ENCODE data around the gene KEL. TPM values are rescaled to one million over a fixed set of nuclear protein-coding genes. Genes with fewer than 3 reads are reported as not detected.

Gene KEL
- total and polyA plus RNA-seq, 8 donors: 0.23 to 3.1 (median 0.31) TPM; not detected in 3

GRCh38 chr7:142905759-142906158 is 56.4 kb downstream of the KEL start:
- H3K27ac ChIP-seq: no peak overlapping the region
- TF ChIP-seq CTCF (IDR thresholded peaks at IDR 0.05): no peak
- H3K36me3 ChIP-seq: no peaks in the 10 kb centered on the region
- intact Hi-C loops (cut with DNase I): no loop called here
- no peaks in the 10 kb centered on the region for H3K9me3 ChIP-seq
- FAIRE-seq (no peak), DNase-seq (no peak), ATAC-seq (no peak)
- WGBS, 2 donors: 66 to 81% methylated on average over 2 of the region's 2 CpGs
- H3K27me3 ChIP-seq: no peaks in the 10 kb centered on the region
- H3K4me3 ChIP-seq: no peak overlapping the region
- H3K4me1 ChIP-seq: peaks cover 2 to 10% (median 9%) of the 10 kb centered on the region in 3 donors

- no peak for ATAC-seq
- no peak for FAIRE-seq
- no peaks in the 10 kb centered on the region for H3K36me3 ChIP-seq
Measured at GRCh38 chr7:142904128-142904527, 58.0 kb downstream of the KEL start.

GRCh38 chr7:142901426-142902259 is 60.5 kb downstream of the KEL start:
- no peak overlapping the region for H3K27ac ChIP-seq
- no peak for FAIRE-seq
- H3K4me1 ChIP-seq: peaks cover 0 to 4% (median 0%) of the 10 kb centered on the region in 3 donors
- intact Hi-C loops (cut with DNase I): no loop called here
- no peak overlapping the region for H3K4me3 ChIP-seq
- WGBS, 2 donors: 63 to 67% methylated on average over 15 of the region's 15 CpGs
- H3K9me3 ChIP-seq: no peaks in the 10 kb centered on the region
- no peak for TF ChIP-seq CTCF (IDR thresholded peaks at IDR 0.05)
- H3K36me3 ChIP-seq: no peaks in the 10 kb centered on the region
- no peak for ATAC-seq
- DNase-seq: no peak
- no peaks in the 10 kb centered on the region for H3K27me3 ChIP-seq

More at GRCh38 chr7:142904128-142904527, 58.0 kb downstream of the KEL start:
- no peaks in the 10 kb centered on the region for H3K4me1 ChIP-seq
- H3K27me3 ChIP-seq: no peaks in the 10 kb centered on the region
- no peak for TF ChIP-seq CTCF (IDR thresholded peaks at IDR 0.05)
- H3K9me3 ChIP-seq: no peaks in the 10 kb centered on the region
- DNase-seq: no peak
- H3K27ac ChIP-seq: no peak overlapping the region
- intact Hi-C loops (cut with DNase I): no loop called here
- H3K4me3 ChIP-seq: no peak overlapping the region

- WGBS, 2 donors: 27% methylated on average over 3 of the region's 3 CpGs
- ATAC-seq (no peak), DNase-seq (no peak), FAIRE-seq (no peak)
- Histone ChIP-seq H3K27me3 (no peaks in the 10 kb centered on the region), H3K4me1 (peaks cover 0 to 4% (median 0%) of the 10 kb centered on the region in 3 donors), H3K9me3 (no peaks in the 10 kb centered on the region), H3K27ac (no peak overlapping the region), H3K4me3 (no peak overlapping the region), H3K36me3 (no peaks in the 10 kb centered on the region)
- TF ChIP-seq CTCF (IDR thresholded peaks at IDR 0.05): no peak
- intact Hi-C loops (cut with DNase I): no loop called here
Measured at GRCh38 chr7:142899661-142900060, 62.5 kb downstream of the KEL start.

All from pancreas (tissue), 10 donors.